ENCODE measurements around the gene FNDC8. TPM values are rescaled to one million over a fixed set of nuclear protein-coding genes. Genes with fewer than 3 reads are reported as not detected.

FNDC8 gene
- total and polyA plus RNA-seq, 2 experiments from 2014 or later, result not detected

GRCh38 chr17:35132099-35132498 lies 10.7 kb downstream of the FNDC8 start:
- WGBS (ENCODE audit: low lambda C conversion rate, missing lambda C conversion rate), result 95% methylated on average over 10 of the region's 10 CpGs
- Histone ChIP-seq H3K27ac (no peak overlapping the region), H3K4me3 (no peak overlapping the region), H3K4me1 (ENCODE audit: insufficient read depth) (no peaks in the 10 kb centered on the region), H3K9me3 (ENCODE audit: low read depth) (no peaks in the 10 kb centered on the region), H3K36me3 (replicated peaks; ENCODE audit: insufficient read depth, low read depth) (no peaks in the 10 kb centered on the region), H3K9me2 (replicated peaks; ENCODE audit: insufficient read depth) (no peaks in the 10 kb centered on the region), H3K27me3 (no peaks in the 10 kb centered on the region), H3K79me2 (no peaks in the 10 kb centered on the region), H4K20me1 (ENCODE audit: insufficient read depth, poor library complexity, severe bottlenecking) (no peaks in the 10 kb centered on the region), H3K4me2 (no peak overlapping the region), H2AFZ (no peak overlapping the region)
- DNase-seq (ENCODE audit: low spot score), result no peak
- TF ChIP-seq CTCF (IDR thresholded peaks at IDR 0.05; ENCODE audit: poor library complexity), result no peak
- no peak for TF ChIP-seq EZH2 (IDR thresholded peaks at IDR 0.05; ENCODE audit: borderline replicate concordance)
- TF ChIP-seq EZH2phosphoT487 (IDR thresholded peaks at IDR 0.05; ENCODE audit: low read depth, severe bottlenecking, unreplicated experiment), result no peak

GRCh38 chr17:35132816-35133550 lies 11.6 kb downstream of the FNDC8 start:
- Histone ChIP-seq H3K4me3 (no peak overlapping the region), H3K27me3 (no peaks in the 10 kb centered on the region), H3K36me3 (replicated peaks; ENCODE audit: insufficient read depth, low read depth) (no peaks in the 10 kb centered on the region), H4K20me1 (ENCODE audit: insufficient read depth, poor library complexity, severe bottlenecking) (no peaks in the 10 kb centered on the region), H3K9me3 (ENCODE audit: low read depth) (no peaks in the 10 kb centered on the region), H3K27ac (no peak overlapping the region), H3K79me2 (no peaks in the 10 kb centered on the region), H3K4me1 (ENCODE audit: insufficient read depth) (no peaks in the 10 kb centered on the region), H2AFZ (no peak overlapping the region), H3K9me2 (replicated peaks; ENCODE audit: insufficient read depth) (no peaks in the 10 kb centered on the region), H3K4me2 (no peak overlapping the region)
- TF ChIP-seq CTCF (IDR thresholded peaks at IDR 0.05; ENCODE audit: poor library complexity) (no peak), EZH2phosphoT487 (IDR thresholded peaks at IDR 0.05; ENCODE audit: low read depth, severe bottlenecking, unreplicated experiment) (no peak), EZH2 (IDR thresholded peaks at IDR 0.05; ENCODE audit: borderline replicate concordance) (no peak)
- 95% methylated on average over 21 of the region's 22 CpGs for WGBS (ENCODE audit: low lambda C conversion rate, missing lambda C conversion rate)
- no peak for DNase-seq (ENCODE audit: low spot score)

GRCh38 chr17:35135322-35135721 lies 13.9 kb downstream of the FNDC8 start:
- Histone ChIP-seq H3K4me1 (ENCODE audit: insufficient read depth) (no peaks in the 10 kb centered on the region), H3K4me3 (no peak overlapping the region), H3K9me3 (ENCODE audit: low read depth) (no peaks in the 10 kb centered on the region), H4K20me1 (ENCODE audit: insufficient read depth, poor library complexity, severe bottlenecking) (no peaks in the 10 kb centered on the region), H3K27me3 (no peaks in the 10 kb centered on the region), H3K36me3 (replicated peaks; ENCODE audit: insufficient read depth, low read depth) (no peaks in the 10 kb centered on the region), H3K27ac (no peak overlapping the region), H2AFZ (no peak overlapping the region), H3K79me2 (no peaks in the 10 kb centered on the region), H3K9me2 (replicated peaks; ENCODE audit: insufficient read depth) (no peaks in the 10 kb centered on the region), H3K4me2 (no peak overlapping the region)
- TF ChIP-seq CTCF (IDR thresholded peaks at IDR 0.05; ENCODE audit: poor library complexity) (no peak), EZH2phosphoT487 (IDR thresholded peaks at IDR 0.05; ENCODE audit: low read depth, severe bottlenecking, unreplicated experiment) (no peak), EZH2 (IDR thresholded peaks at IDR 0.05; ENCODE audit: borderline replicate concordance) (no peak)
- DNase-seq (ENCODE audit: low spot score), result no peak
- 96% methylated on average over 6 of the region's 6 CpGs for WGBS (ENCODE audit: low lambda C conversion rate, missing lambda C conversion rate)

Measured in hepatocyte (in vitro differentiated cells).